HG02678 (cell line): ENCODE data around the gene ARHGAP25.

ENCODE experiments used
- ATAC-seq: cut with Tn5 transposase; IDR thresholded peaks from one replicate; pipeline ENCODE4 v1.9.1; 2021; ENCODE audit warnings: mild to moderate bottlenecking, moderate library complexity; ENCODE audit not compliant: unreplicated experiment

Gene ARHGAP25

GRCh38 chr2:68734688-68735525 is at the start of gene ARHGAP25:
Gene ARHGAP25, plus strand, starts transcription at chr2:68734811. Its CDS starts 389 bp downstream, at chr2:68735200.
- ATAC-seq = peak; percentile 64

GRCh38 chr2:68686178-68686577 is 48.4 kb upstream of the ARHGAP25 start:
- ATAC-seq = no peak

GRCh38 chr2:68687018-68687417 is 47.6 kb upstream of the ARHGAP25 start:
- no peak for ATAC-seq

GRCh38 chr2:68689553-68690537 is 44.8 kb upstream of the ARHGAP25 start:
- peak; percentile 91 for ATAC-seq

- no peak for ATAC-seq
Observed at GRCh38 chr2:68690851-68691250, 43.8 kb upstream of the ARHGAP25 start.

GRCh38 chr2:68692511-68692910 is 42.1 kb upstream of the ARHGAP25 start:
- no peak for ATAC-seq

GRCh38 chr2:68693951-68694350 is 40.7 kb upstream of the ARHGAP25 start:
- ATAC-seq = no peak

- ATAC-seq = no peak
Observed at GRCh38 chr2:68695971-68696370, 38.6 kb upstream of the ARHGAP25 start.

- ATAC-seq = no peak
Observed at GRCh38 chr2:68696554-68696953, 38.1 kb upstream of the ARHGAP25 start.

- ATAC-seq = no peak
Observed at GRCh38 chr2:68698567-68699377, 35.8 kb upstream of the ARHGAP25 start.

GRCh38 chr2:68700560-68700959 is 34.1 kb upstream of the ARHGAP25 start:
- no peak for ATAC-seq

- no peak for ATAC-seq
Observed at GRCh38 chr2:68706637-68707036, 28.0 kb upstream of the ARHGAP25 start.

- no peak for ATAC-seq
Observed at GRCh38 chr2:68708629-68709028, 26.0 kb upstream of the ARHGAP25 start.

GRCh38 chr2:68709421-68709911 is 25.1 kb upstream of the ARHGAP25 start:
- no peak for ATAC-seq

- no peak for ATAC-seq
Observed at GRCh38 chr2:68710336-68710735, 24.3 kb upstream of the ARHGAP25 start.

GRCh38 chr2:68710756-68711155 is 23.9 kb upstream of the ARHGAP25 start:
- ATAC-seq = no peak

GRCh38 chr2:68714866-68715265 is 19.7 kb upstream of the ARHGAP25 start:
- peak; percentile 86 for ATAC-seq

GRCh38 chr2:68715353-68716041 is 19.1 kb upstream of the ARHGAP25 start:
- ATAC-seq = peak; percentile 53

GRCh38 chr2:68716604-68717304 is 17.9 kb upstream of the ARHGAP25 start:
- no peak for ATAC-seq
